SU-DHL-6 (cell line): ENCODE data around the gene TSPAN8.

Experiments used
- H2AFZ ChIP-seq: fragments of 200-600 bp; sonication (generic); 2 replicates; pipeline ENCODE4 v1.6.1; 2014; ENCODE audit warnings: low read depth, mild to moderate bottlenecking, moderate library complexity, mixed read lengths, antibody characterized with exemption, low read length; ENCODE audit not compliant: severe bottlenecking
- H3F3A ChIP-seq: fragments of 200-600 bp; shearing (Covaris generic); 2 replicates; pipeline ENCODE4 v1.6.0; 2016; ENCODE audit warnings: antibody characterized with exemption, mild to moderate bottlenecking; ENCODE audit not compliant: insufficient read depth
- H3K27ac ChIP-seq: fragments of 200-600 bp; sonication (generic); 2 replicates; pipeline ENCODE4 v1.5.1; 2016; ENCODE audit warnings: low read depth, mild to moderate bottlenecking, low read length, moderate library complexity, mixed read lengths
- H3K27me3 ChIP-seq: fragments of 200-600 bp; sonication (generic), shearing (Covaris generic); 2 replicates; pipeline ENCODE4 v1.6.0; 2014; ENCODE audit warnings: mild to moderate bottlenecking, low read length
- H3K36me3 ChIP-seq: fragments of 200-600 bp; sonication (generic); 2 replicates; pipeline ENCODE4 v1.6.1; 2014; ENCODE audit warnings: mild to moderate bottlenecking, low read length, mixed read lengths
- H3K4me2 ChIP-seq: fragments of 300-600, 200-600 bp; shearing (Covaris generic), sonication (generic); 2 replicates; pipeline ENCODE4 v1.6.0; 2014; ENCODE audit warnings: low read length, low read depth, mild to moderate bottlenecking; ENCODE audit not compliant: poor library complexity, severe bottlenecking
- H3K4me3 ChIP-seq: fragments of 200-600 bp; sonication (generic); 2 replicates; pipeline ENCODE4 v1.5.1; 2014; ENCODE audit warnings: antibody characterized with exemption, low read length, mild to moderate bottlenecking, mixed read lengths; ENCODE audit not compliant: insufficient read depth, poor library complexity, severe bottlenecking
- H3K79me2 ChIP-seq: fragments of 200-600 bp; sonication (generic); 2 replicates; pipeline ENCODE4 v1.6.1; 2014; ENCODE audit warnings: mild to moderate bottlenecking, low read length, moderate library complexity; ENCODE audit not compliant: insufficient read depth
- H3K9ac ChIP-seq: fragments of 200-600 bp; sonication (generic); 2 replicates; pipeline ENCODE4 v1.7.0; 2014; ENCODE audit warnings: mild to moderate bottlenecking, low read length
- H3K9me2 ChIP-seq: fragments of 200-600 bp; sonication (generic); replicated peaks from 2 replicates; pipeline ENCODE4 v1.6.1; 2014; ENCODE audit warnings: low read length; ENCODE audit not compliant: insufficient read depth
- H3K9me3 ChIP-seq: fragments of 200-600 bp; sonication (generic); 2 replicates; pipeline ENCODE4 v1.6.1; 2014; ENCODE audit warnings: low read length, mixed read lengths; ENCODE audit not compliant: insufficient read depth
- H4K20me1 ChIP-seq: fragments of 200-600 bp; sonication (generic); 2 replicates; pipeline ENCODE4 v1.6.1; 2014; ENCODE audit warnings: low read depth, mild to moderate bottlenecking, antibody characterized with exemption, low read length, moderate library complexity, mixed read lengths
- EZH2phosphoT487 ChIP-seq: fragments of 200-600 bp; sonication (generic), shearing (Covaris generic); conservative IDR thresholded peaks from 2 replicates; pipeline ENCODE4 v1.6.1; 2018; ENCODE audit warnings: mild to moderate bottlenecking, antibody characterized with exemption, low read length, moderate library complexity, mixed read lengths
- TF ChIP-seq, protein P1 (sequence below): fragments of 200-600 bp; sonication (generic); IDR thresholded peaks from one replicate; pipeline ENCODE4 v1.5.1; 2017; ENCODE audit warnings: antibody characterized with exemption, mild to moderate bottlenecking, low read length, moderate library complexity; ENCODE audit not compliant: insufficient read depth, poor library complexity, severe bottlenecking

The TSPAN8 gene

DNA sequence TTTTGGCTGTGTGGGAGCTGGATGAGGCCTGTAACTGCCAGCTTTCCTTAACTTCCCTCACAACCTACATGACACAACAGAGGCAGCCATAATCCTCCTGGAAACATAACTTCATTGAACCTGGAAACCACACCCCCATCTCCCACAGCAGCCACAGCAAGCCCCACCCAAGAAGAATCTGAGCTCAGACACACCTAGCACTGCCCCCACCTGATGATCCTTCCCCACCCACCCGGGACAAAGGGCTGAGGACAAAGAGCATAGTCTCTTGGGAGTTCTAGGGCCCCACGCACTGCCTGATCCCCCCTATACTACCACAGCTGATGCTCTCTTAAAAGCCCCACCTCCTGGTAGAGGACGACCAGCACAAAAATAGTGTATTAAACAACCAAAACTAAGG lies 29.6 kb upstream of the TSPAN8 start:
- Histone ChIP-seq H2AFZ (no peak overlapping the region), H3K9me2 (no peaks in the 10 kb centered on the region), H3K36me3 (no peaks in the 10 kb centered on the region), H4K20me1 (no peaks in the 10 kb centered on the region), H3K27ac (no peak overlapping the region), H3K4me2 (no peak overlapping the region), H3K9ac (no peak overlapping the region), H3K9me3 (no peaks in the 10 kb centered on the region), H3F3A (no peaks in the 10 kb centered on the region), H3K4me3 (no peak overlapping the region), H3K79me2 (no peaks in the 10 kb centered on the region), H3K27me3 (no peaks in the 10 kb centered on the region)
- TF ChIP-seq, protein P1, sequence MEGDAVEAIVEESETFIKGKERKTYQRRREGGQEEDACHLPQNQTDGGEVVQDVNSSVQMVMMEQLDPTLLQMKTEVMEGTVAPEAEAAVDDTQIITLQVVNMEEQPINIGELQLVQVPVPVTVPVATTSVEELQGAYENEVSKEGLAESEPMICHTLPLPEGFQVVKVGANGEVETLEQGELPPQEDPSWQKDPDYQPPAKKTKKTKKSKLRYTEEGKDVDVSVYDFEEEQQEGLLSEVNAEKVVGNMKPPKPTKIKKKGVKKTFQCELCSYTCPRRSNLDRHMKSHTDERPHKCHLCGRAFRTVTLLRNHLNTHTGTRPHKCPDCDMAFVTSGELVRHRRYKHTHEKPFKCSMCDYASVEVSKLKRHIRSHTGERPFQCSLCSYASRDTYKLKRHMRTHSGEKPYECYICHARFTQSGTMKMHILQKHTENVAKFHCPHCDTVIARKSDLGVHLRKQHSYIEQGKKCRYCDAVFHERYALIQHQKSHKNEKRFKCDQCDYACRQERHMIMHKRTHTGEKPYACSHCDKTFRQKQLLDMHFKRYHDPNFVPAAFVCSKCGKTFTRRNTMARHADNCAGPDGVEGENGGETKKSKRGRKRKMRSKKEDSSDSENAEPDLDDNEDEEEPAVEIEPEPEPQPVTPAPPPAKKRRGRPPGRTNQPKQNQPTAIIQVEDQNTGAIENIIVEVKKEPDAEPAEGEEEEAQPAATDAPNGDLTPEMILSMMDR, result no peak
- TF ChIP-seq EZH2phosphoT487, result no peak

DNA sequence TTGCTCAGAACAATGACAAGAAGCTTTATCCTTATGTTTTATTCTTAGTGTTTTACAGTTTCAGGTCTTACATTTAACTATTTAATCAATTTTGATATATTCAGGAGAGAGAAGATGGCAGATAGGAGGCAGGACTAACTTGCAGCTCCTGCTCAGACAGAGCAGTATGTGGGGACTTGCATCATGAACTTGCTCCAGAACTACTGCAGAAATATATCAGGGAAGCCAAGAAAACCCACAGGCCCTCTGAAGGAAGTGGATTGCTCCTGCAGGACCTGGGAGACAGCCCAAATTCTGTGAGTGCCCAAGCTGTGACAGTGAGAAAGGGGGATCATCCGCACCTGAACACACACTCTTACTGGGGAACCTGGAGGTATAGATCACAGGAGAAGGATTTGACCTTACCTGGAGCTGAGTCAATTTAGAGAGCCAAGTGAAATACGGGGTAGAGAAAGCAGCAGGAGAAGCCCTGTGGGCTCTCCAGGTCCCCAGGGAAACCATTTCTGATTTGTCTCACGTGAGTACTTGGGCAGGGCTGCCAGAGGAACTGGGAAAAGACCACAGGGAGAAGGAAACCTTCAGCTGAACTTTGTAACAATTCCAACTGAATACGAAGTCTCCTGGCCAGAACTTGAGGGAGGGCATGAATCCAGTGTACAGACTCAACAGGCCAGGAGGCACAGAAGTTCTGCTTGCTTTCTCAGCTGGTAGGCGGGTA lies 28.9 kb upstream of the TSPAN8 start:
- Histone ChIP-seq H3K9ac (no peak overlapping the region), H3F3A (no peaks in the 10 kb centered on the region), H3K9me3 (no peaks in the 10 kb centered on the region), H3K79me2 (no peaks in the 10 kb centered on the region), H3K4me3 (no peak overlapping the region), H3K27me3 (no peaks in the 10 kb centered on the region), H3K9me2 (no peaks in the 10 kb centered on the region), H3K4me2 (no peak overlapping the region), H2AFZ (no peak overlapping the region), H4K20me1 (no peaks in the 10 kb centered on the region), H3K27ac (no peak overlapping the region), H3K36me3 (no peaks in the 10 kb centered on the region)
- TF ChIP-seq EZH2phosphoT487, result no peak
- TF ChIP-seq, protein P1, result no peak

DNA sequence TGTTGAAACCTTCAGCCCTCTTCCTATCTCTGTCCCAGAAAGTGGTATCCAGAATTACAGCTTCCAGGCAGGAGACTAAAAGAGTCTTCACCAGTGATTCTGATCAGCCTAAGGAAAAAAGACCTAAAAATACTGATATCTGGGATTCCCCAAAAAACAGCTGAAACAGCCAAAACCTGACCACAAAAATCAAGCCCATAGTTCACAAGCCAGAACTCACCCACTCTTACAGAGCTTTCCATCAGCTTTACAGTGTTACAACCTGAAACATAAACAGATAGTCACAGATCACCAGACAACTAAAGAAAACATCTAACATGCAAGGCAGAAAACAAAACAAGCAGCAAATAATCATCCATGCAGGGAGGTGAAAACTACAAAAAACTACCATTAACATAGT lies 26.0 kb upstream of the TSPAN8 start:
- Histone ChIP-seq H3F3A (no peaks in the 10 kb centered on the region), H3K27ac (no peak overlapping the region), H3K4me3 (no peak overlapping the region), H3K27me3 (no peaks in the 10 kb centered on the region), H2AFZ (no peak overlapping the region), H3K9me3 (no peaks in the 10 kb centered on the region), H3K9me2 (no peaks in the 10 kb centered on the region), H3K36me3 (no peaks in the 10 kb centered on the region), H3K9ac (no peak overlapping the region), H4K20me1 (no peaks in the 10 kb centered on the region), H3K4me2 (no peak overlapping the region), H3K79me2 (no peaks in the 10 kb centered on the region)
- TF ChIP-seq, protein P1, result no peak
